Astrocyte (in vitro differentiated cells and primary cell): ENCODE results near the gene NUP62. TPM values are rescaled to one million over a fixed set of nuclear protein-coding genes. Genes with fewer than 3 reads are reported as not detected.

Experiments used
- DNase-seq: peaks from one replicate; pipeline ENCODE4 v3.0.0-alpha.2; 2010; ENCODE audit warnings: low read depth
- FAIRE-seq: peaks from 2 replicates; lab custom pipeline; 2011; peaks lifted over from hg19 to GRCh38; lab: Jason Lieb, UNC
- H2AFZ ChIP-seq: 2 replicates; pipeline ENCODE4 v1.6.0; 2012; ENCODE audit warnings: low read depth, low read length, inconsistent platforms
- H3K27ac ChIP-seq: 2 replicates; pipeline ENCODE4 v1.5.1; 2011; ENCODE audit warnings: low read depth, low read length, inconsistent platforms
- H3K27me3 ChIP-seq: 2 replicates; pipeline ENCODE4 v1.6.0; 2011; ENCODE audit warnings: low read length, inconsistent platforms; ENCODE audit not compliant: insufficient read depth
- H3K36me3 ChIP-seq: 2 replicates; pipeline ENCODE4 v1.5.1; 2011; ENCODE audit warnings: low read length, inconsistent platforms; ENCODE audit not compliant: insufficient read depth
- H3K4me1 ChIP-seq: 2 replicates; pipeline ENCODE4 v1.5.1; 2011; ENCODE audit warnings: low read length, inconsistent platforms; ENCODE audit not compliant: insufficient read depth
- H3K4me2 ChIP-seq: 2 replicates; pipeline ENCODE4 v1.6.0; 2012; ENCODE audit warnings: low read length, inconsistent platforms
- H3K4me3 ChIP-seq: 2 replicates; pipeline ENCODE4 v1.5.1; 2011; ENCODE audit warnings: low read depth, mild to moderate bottlenecking, low read length, inconsistent platforms; ENCODE audit not compliant: insufficient read depth
- H3K79me2 ChIP-seq: 2 replicates; pipeline ENCODE4 v1.6.0; 2012; ENCODE audit warnings: mild to moderate bottlenecking, low read length, inconsistent platforms; ENCODE audit not compliant: insufficient read depth
- H3K9ac ChIP-seq: 2 replicates; pipeline ENCODE4 v1.6.0; 2012; ENCODE audit warnings: mild to moderate bottlenecking, low read length, inconsistent platforms
- H3K9me3 ChIP-seq: 2 replicates; pipeline ENCODE4 v1.5.1; 2012; ENCODE audit warnings: low read depth, mild to moderate bottlenecking, low read length, inconsistent platforms; ENCODE audit not compliant: insufficient read depth
- H4K20me1 ChIP-seq: 2 replicates; pipeline ENCODE4 v1.6.0; 2012; ENCODE audit warnings: low read length, inconsistent platforms; ENCODE audit not compliant: insufficient read depth
- H3K27ac Mint-ChIP-seq: one replicate; pipeline ENCODE4 v1.8.0; 2021; ENCODE audit warnings: mild to moderate bottlenecking, mixed read lengths; ENCODE audit not compliant: unreplicated experiment
- H3K27me3 Mint-ChIP-seq: one replicate; pipeline ENCODE4 v1.8.0; 2021; ENCODE audit warnings: low read depth, mixed read lengths; ENCODE audit not compliant: unreplicated experiment
- H3K36me3 Mint-ChIP-seq: one replicate; pipeline ENCODE4 v1.8.0; 2021; ENCODE audit warnings: low read depth, mixed read lengths; ENCODE audit not compliant: unreplicated experiment
- H3K4me1 Mint-ChIP-seq: one replicate; pipeline ENCODE4 v1.8.0; 2021; ENCODE audit warnings: low read depth, mixed read lengths; ENCODE audit not compliant: unreplicated experiment
- H3K4me3 Mint-ChIP-seq: one replicate; pipeline ENCODE4 v1.8.0; 2021; ENCODE audit warnings: mild to moderate bottlenecking, moderate library complexity, mixed read lengths; ENCODE audit not compliant: unreplicated experiment
- H3K9me3 Mint-ChIP-seq: one replicate; pipeline ENCODE4 v1.8.0; 2021; ENCODE audit warnings: mild to moderate bottlenecking, mixed read lengths; ENCODE audit not compliant: unreplicated experiment
- CTCF ChIP-seq: IDR thresholded peaks from 2 replicates; pipeline ENCODE4 v1.5.1; 2011; ENCODE audit warnings: low read depth, mild to moderate bottlenecking, inconsistent platforms, low read length, moderate library complexity; ENCODE audit not compliant: insufficient read depth
- EZH2 ChIP-seq: IDR thresholded peaks from 2 replicates; pipeline ENCODE4 v1.6.1; 2012; ENCODE audit warnings: mild to moderate bottlenecking, low read length, inconsistent platforms; ENCODE audit not compliant: insufficient read depth
- total RNA-seq: library from RNA; stranded (reverse); gene quantifications from 2 replicates; pipeline ENCODE4 v1.2.1, GENCODE V29; 2021

NUP62 gene
- total RNA-seq, 1 donor from 2014 or later, result 49.5 TPM

- no peak overlapping the region for H3K4me2 ChIP-seq
- no peaks in the 10 kb centered on the region for H3K79me2 ChIP-seq
- no peak overlapping the region for H3K4me3 ChIP-seq
- Mint-ChIP-seq H3K4me3 (no peak overlapping the region), H3K9me3 (no peaks in the 10 kb centered on the region), H3K27ac (no peak overlapping the region), H3K4me1 (no peaks in the 10 kb centered on the region), H3K27me3 (peaks cover 26% of the 10 kb centered on the region), H3K36me3 (peaks cover 6% of the 10 kb centered on the region)
- no peak overlapping the region for H2AFZ ChIP-seq
- no peak overlapping the region for H3K9ac ChIP-seq
- peaks cover 7% of the 10 kb centered on the region for H3K9me3 ChIP-seq
- no peak overlapping the region for H3K27ac ChIP-seq
- FAIRE-seq, result no peak
- no peaks in the 10 kb centered on the region for H3K36me3 ChIP-seq
- no peaks in the 10 kb centered on the region for H3K27me3 ChIP-seq
- no peaks in the 10 kb centered on the region for H4K20me1 ChIP-seq
- no peak for DNase-seq
- TF ChIP-seq CTCF, result no peak
- TF ChIP-seq EZH2, result no peak
- H3K4me1 ChIP-seq, result peaks cover 3% of the 10 kb centered on the region
Measured at GRCh38 chr19:49889038-49889686, 40.1 kb downstream of the NUP62 start.

- Mint-ChIP-seq H3K36me3 (peaks cover 11% of the 10 kb centered on the region), H3K4me1 (no peaks in the 10 kb centered on the region), H3K9me3 (no peaks in the 10 kb centered on the region), H3K27ac (no peak overlapping the region), H3K4me3 (no peak overlapping the region), H3K27me3 (peaks cover 24% of the 10 kb centered on the region)
- no peaks in the 10 kb centered on the region for H3K79me2 ChIP-seq
- no peak for TF ChIP-seq CTCF
- TF ChIP-seq EZH2, result no peak
- no peak overlapping the region for H3K27ac ChIP-seq
- FAIRE-seq (no peak), DNase-seq (no peak)
- H3K4me2 ChIP-seq, result no peak overlapping the region
- no peaks in the 10 kb centered on the region for H3K27me3 ChIP-seq
- no peaks in the 10 kb centered on the region for H4K20me1 ChIP-seq
- no peak overlapping the region for H3K4me3 ChIP-seq
- peaks cover 3% of the 10 kb centered on the region for H3K4me1 ChIP-seq
- H3K36me3 ChIP-seq, result peaks cover 3% of the 10 kb centered on the region
- H2AFZ ChIP-seq, result no peak overlapping the region
- peaks cover 7% of the 10 kb centered on the region for H3K9me3 ChIP-seq
- H3K9ac ChIP-seq, result no peak overlapping the region
Measured at GRCh38 chr19:49888510-49888824, 40.8 kb downstream of the NUP62 start.

- peaks cover 16% of the 10 kb centered on the region for H3K36me3 Mint-ChIP-seq
- H3K27ac Mint-ChIP-seq, result no peak overlapping the region
- H3K27me3 Mint-ChIP-seq, result peaks cover 19% of the 10 kb centered on the region
- TF ChIP-seq EZH2, result no peak
- TF ChIP-seq CTCF, result no peak
- no peaks in the 10 kb centered on the region for H3K4me1 Mint-ChIP-seq
- no peaks in the 10 kb centered on the region for H4K20me1 ChIP-seq
- no peaks in the 10 kb centered on the region for H3K9me3 Mint-ChIP-seq
- FAIRE-seq (no peak), DNase-seq (no peak)
- H3K27ac ChIP-seq, result no peak overlapping the region
- no peak overlapping the region for H2AFZ ChIP-seq
- H3K4me2 ChIP-seq, result no peak overlapping the region
- no peaks in the 10 kb centered on the region for H3K79me2 ChIP-seq
- peaks cover 3% of the 10 kb centered on the region for H3K4me1 ChIP-seq
- no peak overlapping the region for H3K4me3 ChIP-seq
- no peaks in the 10 kb centered on the region for H3K27me3 ChIP-seq
- H3K9ac ChIP-seq, result no peak overlapping the region
- no peak overlapping the region for H3K4me3 Mint-ChIP-seq
- H3K9me3 ChIP-seq, result peaks cover 10% of the 10 kb centered on the region
- peaks cover 7% of the 10 kb centered on the region for H3K36me3 ChIP-seq
Measured at GRCh38 chr19:49887665-49888509, 41.4 kb downstream of the NUP62 start.
